HL-60/S4 treated with retinoic acid at 250 ng/mL for 4 days and 3 days (cell line): ENCODE measurements around the gene C2orf49.

Source experiments
- in situ Hi-C: fragments of 300-500 bp; cut with MboI; formaldehyde crosslinking; loops from 2 replicates; pipeline ENCODE4 v1.7.0; 2022; ENCODE audit warnings: low sequenced_read_pairs

Gene C2orf49

DNA sequence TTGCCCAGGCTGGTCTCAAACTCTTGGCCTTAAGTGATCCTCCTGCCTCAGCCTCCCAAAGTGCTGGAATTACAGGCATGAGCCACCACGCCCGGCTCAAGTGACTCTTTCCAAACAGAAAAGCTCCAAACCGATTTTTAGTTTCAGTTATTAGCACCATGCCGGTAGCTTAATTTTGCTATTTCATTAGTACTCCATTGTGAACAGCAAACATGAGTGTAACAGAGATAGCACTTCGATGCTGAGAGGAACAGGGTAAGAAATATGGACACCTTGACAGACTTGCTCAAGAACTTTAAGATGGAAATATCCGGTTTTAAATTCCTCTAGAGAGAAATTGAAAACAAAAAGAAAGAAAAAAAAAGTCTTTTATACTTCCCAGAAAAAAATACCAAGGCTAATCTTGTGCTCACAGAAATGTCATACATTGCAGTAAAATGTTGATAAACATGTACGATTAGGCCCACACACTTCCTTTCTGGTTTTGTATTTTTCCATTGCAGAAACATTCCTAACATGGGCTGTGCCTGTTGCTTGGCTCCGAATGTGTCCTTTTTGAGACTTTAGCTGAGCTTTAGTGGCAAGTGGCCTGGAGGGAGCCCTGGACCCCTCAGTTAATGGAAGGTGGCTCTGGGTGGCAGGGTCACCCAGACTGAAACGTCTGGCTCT is 43.2 kb downstream of the C2orf49 start:
- in situ Hi-C loops = no loop called here

GRCh38 chr2:105381101-105381668 is 43.8 kb downstream of the C2orf49 start:
- in situ Hi-C loops = no loop called here

- in situ Hi-C loops = no loop called here
Observed at GRCh38 chr2:105382177-105382576, 44.8 kb downstream of the C2orf49 start.

DNA sequence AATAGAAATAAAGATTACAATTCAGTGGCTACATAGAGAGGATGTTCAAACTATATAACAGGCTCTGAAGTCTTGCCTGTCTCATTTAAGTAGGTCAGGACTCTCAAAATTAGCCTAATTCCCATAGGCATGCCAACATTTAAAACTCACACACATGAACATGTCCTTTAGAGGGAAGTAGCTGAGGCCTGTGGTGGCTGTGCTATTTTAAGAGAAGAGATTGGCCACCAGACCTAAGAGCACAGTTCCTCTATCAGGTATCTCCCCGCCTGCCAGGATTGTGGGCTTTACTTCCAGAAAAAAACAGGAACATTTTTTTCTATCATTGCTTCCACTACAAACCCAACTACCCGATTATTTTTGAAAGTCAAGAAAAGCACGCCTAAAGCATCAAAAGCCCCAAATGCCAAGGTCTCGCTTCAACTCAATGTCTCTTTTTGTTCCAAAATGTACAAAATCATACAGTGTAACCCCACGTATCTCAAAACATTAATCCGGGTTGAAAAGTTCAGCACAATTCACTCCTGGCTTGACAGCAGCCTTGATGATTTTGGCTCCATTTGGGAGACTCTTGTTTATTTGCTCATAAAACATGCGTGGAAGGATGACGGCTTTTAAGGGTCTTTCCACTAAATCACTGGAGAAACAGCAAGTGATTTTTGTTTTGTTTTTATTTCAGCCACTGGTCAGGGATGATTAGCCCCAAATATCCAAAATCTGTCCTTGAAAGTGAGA is 46.3 kb downstream of the C2orf49 start:
- in situ Hi-C loops = no loop called here

DNA sequence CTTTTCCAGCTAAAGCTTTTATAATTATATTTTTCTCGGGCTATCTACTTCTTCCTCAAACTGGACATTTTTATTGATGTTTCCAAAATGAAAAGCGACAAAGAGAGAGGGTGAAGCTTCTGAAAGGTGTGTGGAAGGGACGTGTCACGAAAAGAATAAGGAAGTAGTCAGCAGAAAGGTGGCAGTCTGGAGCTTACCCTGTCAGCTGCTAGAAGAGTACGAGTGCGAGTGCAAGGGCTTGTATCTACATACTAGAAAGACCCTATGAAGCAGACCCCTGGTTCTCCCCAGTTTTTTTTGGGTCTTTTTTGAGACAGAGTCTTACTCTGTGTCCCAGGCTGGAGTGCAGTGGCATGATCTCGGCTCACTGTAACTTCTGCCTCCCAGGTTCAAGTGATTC is 46.9 kb downstream of the C2orf49 start:
- in situ Hi-C loops = no loop called here

DNA sequence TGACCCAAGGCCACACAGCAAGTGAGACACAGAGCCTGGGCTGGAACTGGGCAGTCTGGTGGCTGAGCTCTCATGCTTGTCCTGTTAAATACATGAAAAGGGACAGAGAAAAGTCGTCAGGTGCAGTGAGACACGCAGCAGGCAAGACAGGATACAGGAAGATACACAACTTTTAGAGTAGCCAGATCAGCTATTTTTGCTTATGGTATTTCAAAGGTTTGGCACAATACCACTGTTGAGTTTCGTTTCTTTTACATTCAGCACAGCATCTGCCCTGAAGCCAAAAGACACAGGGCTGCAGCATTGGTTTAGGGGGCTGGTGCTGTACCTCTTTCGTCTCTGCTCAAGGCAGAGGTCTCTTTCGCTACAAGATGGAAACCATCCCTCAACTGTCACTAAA is 47.5 kb downstream of the C2orf49 start:
- in situ Hi-C loops = no loop called here

DNA sequence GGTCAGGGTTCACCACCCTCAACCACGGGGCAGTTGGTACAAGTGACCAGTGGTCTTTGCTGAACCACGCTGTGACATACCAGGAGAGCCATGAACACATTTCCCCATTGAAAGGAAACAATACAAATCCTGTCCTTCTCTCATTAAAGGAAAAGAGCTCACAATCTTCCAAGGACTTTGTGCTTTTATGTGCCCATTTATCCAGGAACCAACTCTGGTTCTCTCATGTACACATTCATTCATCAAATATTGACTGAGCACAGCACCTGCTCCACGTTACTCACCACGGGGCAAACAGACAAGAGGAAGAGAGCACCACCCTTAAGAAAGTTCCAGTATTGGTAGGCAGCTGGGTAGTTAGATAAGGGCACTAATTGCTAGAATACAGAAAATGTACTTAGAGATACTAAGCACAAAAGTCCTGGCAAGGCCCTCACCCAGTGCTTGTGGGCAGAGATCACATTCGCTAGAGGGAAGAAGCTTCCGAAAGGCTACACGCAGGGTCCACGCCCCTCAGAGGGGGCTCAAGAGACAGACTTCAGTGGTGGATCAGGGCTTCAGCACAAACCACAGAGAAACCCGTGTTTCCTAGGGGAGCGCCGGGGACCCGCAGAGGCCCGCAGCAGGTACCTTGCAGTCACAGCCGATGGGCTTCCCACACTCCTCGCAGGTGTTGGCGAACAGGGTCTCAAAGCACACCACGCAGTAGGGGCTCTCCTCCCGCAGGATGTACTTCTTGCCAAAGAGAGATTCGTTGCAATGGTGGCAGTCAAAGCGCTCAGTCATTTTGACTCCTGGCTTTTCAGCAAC is 48.6 kb downstream of the C2orf49 start:
- in situ Hi-C loops = no loop called here

GRCh38 chr2:105387225-105387624 is 49.9 kb downstream of the C2orf49 start:
- in situ Hi-C loops = no loop called here

GRCh38 chr2:105388971-105389381 is 51.6 kb downstream of the C2orf49 start:
- in situ Hi-C loops = no loop called here

- in situ Hi-C loops = no loop called here
Observed at GRCh38 chr2:105390454-105390853, 53.1 kb downstream of the C2orf49 start.

DNA sequence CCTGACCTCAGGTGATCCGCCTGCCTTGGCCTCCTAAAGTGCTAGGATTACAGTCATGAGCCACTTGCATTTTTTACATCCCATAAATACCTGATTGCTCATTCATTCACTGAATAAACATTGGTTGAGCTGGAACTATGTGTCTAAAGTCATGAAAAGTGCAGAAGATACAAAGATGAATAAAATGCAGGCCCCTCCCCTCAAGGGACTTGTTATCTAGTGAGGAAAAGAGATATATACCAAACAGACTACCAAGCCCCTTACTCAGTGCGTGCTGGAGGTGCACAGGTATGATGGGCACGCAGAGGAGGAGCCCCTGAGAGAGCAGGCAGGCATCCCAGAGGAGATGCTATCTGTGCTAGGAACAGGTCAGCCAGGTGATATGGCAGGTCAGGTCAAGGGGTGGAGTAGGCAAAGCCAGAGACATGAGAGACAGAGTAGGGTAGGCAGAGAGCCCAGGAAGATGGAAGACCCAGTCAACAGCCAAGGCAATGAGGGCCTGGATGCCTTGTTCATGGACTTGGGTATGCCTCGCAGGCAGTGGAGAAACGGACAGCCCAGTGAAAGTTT is 53.8 kb downstream of the C2orf49 start:
- in situ Hi-C loops = no loop called here

DNA sequence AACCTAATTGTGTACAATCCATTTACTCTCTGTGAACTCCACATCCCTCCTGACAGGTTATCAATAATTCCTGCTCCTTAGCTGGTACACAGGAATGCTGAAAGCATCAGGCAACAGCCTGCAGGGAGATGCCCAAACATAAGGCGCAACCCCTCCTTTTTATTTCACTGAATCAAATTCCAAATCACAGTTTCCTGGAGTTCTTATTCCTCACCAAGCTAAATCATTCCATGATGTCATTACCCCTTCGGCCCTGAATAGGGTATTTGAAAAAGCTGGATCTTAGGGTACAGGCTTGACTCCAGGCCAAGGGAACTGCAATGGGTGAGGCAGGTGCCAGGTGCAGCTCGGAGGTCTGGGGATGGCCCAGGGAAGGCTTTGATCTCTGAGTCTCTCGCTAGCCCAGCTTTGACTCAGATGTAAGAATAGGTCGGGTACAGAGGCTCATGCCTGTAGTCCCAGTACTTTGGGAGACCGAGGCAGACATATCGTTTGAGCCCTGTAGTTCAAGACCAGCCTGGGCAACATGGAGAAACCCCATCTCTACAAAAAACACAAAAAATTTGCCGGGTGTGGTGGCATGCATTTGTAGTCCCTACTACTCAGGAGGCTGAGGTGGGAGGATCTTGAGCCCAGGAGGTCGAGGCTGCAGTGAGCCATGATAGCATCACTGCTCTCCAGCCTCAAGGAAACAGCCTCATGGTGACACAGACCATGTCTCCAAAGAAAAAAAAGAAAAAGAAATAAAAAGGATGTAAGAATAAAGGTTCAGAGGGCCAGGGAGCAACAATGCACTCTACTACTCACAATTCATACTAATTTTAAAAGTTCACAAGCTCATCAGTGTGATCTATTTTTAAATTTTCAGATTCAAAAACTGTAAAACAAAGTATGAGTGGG is 54.7 kb downstream of the C2orf49 start:
- in situ Hi-C loops = no loop called here

DNA sequence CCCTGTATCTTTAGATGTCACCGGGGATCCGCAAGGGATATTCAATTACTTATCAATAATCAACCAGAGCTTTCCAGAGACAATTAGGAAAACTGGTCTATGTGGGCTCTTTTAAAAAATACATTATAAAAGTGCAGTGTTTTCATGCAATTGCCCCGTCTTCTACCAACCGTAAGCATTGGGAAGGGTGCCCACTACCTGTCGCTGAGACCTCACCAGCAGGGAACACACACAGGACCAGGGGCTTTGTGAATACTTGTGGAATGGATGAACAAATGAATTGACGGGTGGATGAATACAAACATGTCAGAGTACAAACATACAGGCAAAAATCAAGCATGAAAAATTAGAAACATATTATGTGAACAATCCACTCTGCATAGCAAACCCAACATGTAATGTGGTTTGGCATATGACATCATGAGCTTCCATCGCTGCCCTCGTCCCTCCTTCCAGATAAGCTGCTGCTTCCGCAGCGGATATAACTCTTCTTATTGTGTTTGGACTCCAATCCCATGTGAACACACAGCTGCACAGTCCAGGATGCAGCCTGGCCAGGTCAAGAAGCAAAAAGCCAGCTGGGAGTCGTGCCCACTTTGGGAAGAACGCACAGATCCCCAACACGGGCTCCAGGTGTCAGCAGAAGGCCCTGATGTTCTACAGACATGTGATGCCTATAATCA is 56.2 kb downstream of the C2orf49 start:
- in situ Hi-C loops = no loop called here

DNA sequence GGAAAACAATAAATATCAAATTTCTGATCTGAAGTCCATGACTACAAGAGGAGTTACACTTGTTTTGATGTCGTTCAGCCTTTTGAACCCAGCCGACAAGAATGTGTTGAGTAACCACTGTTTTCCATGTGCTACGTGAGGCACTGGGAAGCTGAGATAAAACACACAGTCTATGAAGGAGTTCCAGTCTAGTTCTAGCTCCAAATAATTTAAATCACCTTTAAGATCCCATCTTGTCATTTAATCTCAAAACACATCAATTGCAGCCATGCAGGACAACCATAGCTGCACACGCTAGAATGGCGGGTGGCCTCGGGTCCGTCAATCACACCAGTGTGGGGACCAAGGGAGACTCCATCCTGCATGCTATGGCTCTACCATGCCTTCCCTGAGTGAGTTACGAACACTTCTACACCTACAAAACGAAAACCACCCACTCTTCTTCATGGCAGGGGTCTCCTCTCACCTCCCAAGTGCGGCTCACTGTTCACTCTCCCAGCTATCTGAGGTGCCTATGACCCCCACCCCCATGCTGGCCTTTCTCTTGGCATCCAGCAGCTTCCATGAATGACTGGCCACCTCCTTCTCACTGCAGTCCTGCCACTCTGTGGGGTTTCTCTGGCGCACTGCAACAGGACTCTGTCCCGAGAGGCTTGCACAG is 57.7 kb downstream of the C2orf49 start:
- in situ Hi-C loops = no loop called here

DNA sequence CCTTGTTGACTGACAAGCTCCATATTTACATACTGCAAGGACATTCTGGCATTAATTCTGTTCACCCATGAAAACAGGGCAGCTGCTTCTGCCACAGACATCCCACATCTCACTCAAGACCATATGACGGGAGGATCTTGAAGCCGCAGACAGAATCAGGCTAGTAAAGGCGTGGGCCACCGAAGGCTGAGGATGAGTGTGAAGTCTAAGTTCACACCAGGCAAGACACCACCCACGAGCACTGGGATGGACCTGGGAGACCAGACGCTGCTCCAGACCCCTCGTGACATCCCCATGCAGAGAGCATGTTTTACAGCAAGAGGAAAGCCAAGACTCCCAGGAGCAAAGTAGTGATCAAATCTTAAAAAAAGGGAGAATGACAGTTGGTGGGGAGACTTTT is 58.4 kb downstream of the C2orf49 start:
- in situ Hi-C loops = no loop called here

GRCh38 chr2:105396254-105397024 is 59.1 kb downstream of the C2orf49 start:
- in situ Hi-C loops = no loop called here

DNA sequence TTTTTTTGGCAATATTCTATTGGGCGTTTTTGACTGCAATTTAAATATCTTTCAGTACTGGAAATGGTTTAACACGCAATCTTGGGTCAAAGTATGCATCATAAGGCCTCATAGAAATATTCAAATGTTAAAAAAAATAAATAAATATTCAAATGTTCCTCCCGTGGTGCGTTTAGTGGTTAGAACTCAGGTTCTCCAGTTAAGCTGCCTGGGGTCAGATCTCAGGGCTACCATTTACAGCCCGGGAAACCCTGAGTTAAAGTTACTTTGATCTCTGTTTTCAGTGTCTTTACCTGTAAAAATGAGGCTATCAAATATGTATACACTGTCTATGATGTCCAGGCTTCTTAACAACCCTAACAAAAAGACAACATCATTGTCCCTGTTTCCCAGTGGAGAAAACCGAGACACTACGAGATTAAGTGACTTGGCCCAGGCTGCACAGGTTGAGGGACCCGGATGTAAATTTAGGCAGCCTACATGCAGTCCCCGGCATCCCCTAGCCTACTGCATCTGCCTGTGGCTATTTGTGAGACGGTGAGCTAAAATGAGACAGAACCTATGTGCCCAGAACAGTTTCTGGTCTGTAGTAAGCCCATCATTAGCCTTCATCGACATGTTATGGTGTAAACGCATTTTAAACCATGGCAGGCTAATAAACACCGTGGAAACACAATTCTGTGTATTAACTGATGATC is 59.8 kb downstream of the C2orf49 start:
- in situ Hi-C loops = no loop called here

DNA sequence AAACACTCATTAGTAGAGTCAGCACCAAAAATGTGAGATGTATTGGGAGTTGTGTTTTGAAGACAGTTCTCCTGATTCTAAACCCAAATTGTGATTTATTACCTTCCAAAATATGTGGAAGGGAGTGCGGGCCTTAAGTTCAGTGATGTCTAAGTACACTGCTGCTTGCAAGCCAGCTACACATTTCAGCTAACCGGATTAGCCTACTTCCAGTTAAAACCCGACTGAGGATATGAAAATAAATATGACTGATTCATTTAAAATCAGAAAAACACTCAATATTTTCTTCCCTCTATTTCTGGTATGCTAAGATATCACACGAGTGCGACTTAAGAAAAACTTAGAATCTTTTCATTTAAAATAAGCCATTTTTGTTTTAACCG is 60.6 kb downstream of the C2orf49 start:
- in situ Hi-C loops = no loop called here
